Activated T-cell treated with anti-CD3 and anti-CD28 coated beads for 4 hours (primary cell): ENCODE data around the gene GALNT2.

Experiments
- DNase-seq: peaks from one replicate; pipeline ENCODE4 v3.0.0-alpha.2; 2020

Gene GALNT2

DNA sequence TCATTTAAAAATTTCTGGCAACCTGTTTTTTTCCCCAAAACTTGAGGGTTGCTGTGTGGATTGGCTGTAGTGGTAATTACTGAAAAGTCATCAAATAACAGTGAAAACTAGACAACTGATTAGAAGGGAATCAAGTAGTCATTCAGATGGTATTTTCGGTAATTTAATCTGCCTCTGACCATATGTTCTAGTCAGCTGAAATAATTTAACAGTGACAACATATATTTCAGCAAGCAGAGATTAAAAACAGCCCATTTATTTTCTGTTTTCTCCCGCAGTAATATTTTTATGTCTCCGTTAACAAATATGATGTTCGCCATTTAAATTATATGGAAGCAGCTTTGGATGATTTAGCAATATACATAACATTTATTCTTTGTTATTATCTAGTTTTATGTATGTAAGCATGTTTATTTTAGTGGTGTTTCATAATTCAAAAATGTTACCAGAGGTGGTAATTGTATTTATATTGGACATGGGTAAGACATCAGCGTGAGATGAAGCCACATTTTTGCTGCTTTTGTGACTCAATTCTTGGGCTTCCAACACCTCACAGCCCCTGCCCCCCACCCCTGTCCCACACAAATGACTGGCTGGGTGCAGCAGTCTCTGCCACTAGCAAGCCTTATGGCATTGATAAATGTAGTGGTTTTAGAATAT is 104.4 kb downstream of the GALNT2 start:
- no peak for DNase-seq

DNA sequence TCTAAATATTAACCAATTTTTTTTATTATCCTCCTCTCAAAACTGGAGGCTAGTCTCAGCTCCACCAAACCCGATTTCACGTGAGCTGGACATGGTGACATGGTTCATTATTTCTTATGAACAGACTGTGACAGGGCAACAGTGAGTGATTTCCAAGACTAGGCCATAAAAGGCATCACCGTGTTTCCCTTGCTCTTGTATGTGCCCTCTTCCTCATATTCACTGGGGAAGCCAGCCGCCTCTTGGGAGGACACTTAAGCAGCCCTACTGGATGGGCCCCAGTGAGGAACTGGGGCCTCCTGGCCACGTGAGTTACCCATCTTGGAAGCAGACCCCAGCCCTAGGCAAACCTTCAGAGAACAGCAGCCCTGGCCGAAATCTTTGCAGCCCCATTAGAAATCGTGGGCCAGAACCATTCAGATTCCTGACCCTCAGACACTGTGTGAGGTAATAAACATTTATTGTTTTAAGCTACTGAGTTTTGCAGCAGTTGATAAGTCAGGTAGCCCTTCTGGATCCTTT is 105.0 kb downstream of the GALNT2 start:
- no peak for DNase-seq

DNA sequence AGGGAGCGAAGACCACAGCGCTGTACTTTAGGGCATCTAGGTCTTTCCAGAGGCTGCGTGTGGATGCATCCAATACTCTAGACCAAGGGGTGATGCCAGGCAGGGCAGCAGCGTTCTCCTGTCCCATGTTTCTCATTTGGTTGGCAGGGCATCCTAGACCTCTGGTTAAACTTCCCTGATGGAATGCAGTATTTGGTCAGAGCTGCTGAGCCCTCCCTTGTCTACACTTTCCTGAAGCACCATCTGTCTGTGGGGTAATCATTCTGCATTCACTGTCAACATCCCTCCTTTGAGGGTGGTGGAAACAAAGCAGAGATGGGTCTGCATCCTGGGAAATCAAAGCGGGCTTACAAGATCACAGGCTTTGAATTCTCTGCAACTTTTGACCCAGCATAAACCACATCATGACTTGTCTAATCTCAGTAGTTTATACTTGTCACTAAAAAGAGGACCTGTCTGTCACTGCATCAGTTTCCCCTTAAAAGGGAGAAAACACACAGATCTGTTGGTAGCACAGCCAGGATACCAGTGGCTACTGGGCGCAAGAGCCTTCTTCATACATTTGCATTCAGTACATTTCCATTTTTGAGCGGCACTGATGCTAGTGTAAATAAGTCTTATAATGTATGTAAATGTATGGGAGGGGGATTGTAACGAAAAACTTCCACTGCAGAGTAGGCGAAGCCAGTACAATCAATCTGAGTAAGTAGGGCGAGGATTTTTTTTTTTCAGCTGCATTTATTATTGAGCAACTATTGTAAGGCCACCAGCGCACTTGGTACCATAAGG is 106.3 kb downstream of the GALNT2 start:
- DNase-seq: no peak

DNA sequence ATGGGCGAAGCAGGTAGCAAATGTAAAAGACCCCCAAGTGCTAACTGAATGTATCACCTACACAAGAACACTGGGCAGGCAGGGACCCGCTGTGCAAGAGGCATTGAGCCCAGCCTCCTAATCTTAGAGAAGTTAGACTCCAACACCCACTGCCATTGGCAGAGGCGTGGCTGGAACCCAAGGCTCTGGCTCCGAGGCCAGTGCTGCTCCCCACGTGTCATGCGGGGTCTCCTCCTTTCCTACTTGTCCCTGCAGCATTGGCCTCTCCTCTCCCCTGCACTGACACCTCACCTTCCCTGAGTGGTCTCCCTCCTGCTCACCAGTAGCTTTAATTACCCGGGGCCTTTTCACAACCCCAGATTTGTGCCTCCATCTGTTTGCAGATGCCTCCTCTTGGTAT is 107.0 kb downstream of the GALNT2 start:
- no peak for DNase-seq

DNA sequence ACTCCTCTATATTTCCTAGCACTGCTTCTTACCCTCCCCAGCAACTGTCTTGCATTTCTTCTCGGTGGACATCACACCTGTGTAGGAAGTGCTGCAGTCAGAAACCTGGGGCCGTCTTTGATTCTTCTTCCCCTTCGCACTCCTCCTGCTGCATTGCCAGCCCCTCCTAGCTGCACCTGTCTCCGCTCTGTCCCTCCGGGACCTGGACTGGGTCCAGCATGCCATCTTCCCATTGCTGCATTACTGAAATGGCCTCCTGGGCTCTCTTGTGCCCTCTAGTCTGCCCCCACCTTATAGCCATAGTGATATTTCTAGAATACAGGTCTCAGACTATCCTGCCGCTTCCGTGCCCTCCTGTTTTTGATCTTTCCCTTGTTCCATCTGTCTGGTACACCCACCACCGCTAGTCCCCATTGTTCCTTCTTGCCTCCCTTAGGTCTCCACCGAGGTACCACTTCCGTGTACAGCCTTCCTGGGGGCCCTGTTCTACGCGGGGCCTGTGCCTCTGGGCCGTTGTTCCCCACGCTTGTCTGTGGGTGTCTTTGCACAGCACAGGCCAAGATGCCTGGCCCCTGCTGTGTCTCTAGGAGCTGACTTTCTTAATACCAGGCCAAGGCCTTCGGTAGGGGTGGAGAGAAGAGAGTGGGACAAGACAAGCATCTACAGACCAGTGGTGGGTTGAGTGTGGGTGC is 107.6 kb downstream of the GALNT2 start:
- DNase-seq: no peak

DNA sequence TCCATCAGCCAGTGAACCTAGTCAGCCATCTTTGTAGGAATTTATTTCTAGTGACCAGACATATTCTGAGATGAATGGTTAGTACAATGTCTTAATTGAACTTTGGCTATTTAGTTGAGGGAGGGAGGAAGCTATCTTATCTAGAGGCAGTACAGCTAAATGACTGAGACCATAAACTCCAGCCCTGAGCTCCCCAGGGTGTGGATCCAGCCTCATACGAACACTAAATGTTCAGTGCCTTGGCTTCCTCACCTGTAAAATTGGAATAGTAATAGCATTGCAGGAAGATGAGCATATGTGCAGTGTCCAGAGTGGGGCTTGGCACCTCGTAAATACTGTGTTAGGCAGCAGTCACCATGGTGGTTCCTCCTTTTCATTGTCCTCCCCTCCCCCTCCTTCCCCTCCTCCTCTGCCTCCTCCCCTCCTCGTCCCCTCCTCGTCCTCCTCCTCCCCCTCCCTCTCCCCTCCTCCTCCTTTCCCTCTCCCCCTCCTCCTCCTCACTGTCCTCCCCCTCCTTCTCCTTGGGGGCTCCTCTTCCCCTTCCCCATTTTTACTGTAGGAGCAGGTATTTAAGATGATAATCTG is 108.2 kb downstream of the GALNT2 start:
- no peak for DNase-seq

DNA sequence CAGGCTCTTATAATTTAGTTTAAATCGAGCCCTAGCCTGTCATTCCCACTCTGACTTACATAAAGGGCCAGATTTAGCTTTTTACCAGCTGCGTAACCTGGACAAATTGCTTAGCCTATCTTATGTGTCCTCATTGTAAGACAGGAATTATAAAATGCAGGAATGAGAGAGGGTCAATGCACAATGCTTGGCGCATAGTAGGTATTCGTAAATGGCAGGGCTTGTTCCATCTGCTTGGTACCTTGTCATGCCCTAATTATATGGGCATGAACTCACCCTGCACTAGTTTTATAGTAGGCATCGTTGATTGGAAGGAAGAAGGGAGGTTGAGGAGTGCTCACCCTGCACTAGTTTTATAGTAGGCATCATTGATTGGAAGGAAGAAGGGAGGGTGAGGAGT is 108.8 kb downstream of the GALNT2 start:
- no peak for DNase-seq

DNA sequence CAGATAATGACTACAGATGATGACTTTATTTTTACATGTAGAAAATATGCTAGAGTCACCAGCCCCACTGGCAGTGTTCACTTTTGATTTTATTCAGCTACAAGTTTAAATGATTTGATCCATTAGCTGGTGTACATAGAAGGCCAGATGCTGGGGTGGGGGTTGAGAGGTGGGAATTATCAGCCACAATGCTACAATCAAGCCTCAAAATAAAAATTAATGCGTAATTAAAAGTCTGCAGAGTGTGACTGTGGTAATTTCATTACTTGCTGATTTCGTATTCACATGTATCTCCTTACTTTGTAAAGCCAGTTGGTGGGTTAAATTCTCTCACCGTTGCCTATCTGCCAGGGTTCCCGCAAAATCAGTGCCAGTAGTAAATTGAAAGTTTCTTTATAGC is 109.3 kb downstream of the GALNT2 start:
- no peak for DNase-seq

DNA sequence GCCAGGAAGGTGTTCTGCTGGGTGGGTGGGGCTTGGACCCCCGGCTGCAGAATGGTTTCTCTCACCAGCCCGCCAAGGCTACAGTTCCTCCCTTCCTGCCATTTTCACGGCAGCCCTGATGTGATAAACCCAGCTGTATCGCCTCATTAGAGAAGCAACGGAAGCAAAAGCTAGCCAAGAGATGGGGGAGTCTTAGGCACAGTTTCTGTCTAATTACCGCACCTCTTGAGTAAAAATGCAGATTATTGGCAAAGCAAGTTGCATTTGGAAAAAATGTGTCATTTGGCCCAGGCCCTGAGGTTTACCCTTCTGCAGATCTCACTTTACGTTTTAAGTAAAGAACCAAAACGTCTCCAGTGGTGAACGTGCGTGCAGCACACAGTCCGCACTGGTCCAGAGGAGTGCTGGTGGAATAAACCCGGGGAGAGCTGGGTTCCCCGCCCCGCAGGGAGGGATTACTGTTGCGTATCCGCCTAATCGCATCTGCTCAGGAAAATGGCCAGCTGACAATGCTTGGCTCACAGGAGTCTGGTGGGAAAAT is 109.9 kb downstream of the GALNT2 start:
- no peak for DNase-seq

DNA sequence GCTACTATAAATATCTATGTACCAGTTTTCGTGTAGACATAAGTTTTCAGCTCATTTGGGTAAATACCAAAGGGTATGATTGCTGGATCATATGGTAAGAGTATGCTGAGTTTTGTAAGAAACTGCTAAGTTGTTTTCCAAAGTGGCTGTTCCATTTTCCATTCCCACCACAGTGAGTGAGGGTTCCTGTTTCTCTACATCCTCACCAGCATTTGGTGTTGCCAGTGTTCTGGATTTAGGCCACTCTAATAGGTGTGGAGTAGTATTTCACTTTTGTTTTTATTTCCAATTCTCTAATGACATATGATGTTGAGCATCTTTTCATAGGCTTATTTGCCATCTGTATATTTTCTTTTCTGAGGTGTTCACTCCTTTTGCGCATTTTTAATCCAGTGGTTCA is 112.2 kb downstream of the GALNT2 start:
- no peak for DNase-seq

DNA sequence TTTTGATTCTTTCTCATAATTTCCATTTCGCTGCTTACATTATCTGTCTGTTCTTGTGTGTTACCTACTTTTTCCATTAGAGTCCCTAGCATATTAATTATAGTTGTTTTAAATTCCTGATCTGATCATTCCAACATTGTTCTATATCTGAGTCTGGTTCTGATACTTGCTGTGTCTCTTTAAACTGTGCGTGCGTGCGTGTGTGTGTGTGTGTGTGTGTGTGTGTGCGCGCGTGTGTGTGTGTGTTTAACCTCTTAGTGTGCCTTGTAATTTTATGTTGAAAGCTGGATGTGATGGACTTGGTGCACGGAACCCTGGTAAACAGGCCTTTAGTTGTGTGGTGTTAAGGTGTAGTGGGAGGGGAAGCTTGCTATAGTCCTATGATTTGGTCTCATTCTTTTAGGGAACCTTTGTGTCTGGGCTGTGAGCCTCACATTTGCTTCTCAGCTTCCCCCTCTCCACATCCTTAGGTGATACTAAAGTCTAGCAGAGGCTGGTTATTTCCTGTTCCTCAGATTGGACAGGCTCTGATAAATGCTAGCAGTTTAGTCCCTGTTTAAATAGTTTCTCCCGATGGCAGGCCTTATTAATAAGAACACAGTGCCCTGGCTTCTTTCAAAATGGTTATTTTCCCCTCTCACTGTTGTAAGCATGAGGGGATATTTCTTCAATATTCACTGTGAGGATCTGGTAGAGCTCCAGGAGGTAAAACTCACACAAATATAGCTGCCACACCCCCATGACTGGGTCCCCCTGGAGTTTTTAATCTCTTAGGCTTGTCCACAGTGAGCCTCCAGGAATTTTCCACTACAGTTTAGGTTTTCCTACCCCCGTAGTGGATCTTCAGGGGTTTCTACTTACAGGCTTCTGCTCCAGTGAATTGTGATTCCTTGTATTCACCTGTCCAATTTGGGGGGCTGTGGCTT is 118.3 kb downstream of the GALNT2 start:
- no peak for DNase-seq

DNA sequence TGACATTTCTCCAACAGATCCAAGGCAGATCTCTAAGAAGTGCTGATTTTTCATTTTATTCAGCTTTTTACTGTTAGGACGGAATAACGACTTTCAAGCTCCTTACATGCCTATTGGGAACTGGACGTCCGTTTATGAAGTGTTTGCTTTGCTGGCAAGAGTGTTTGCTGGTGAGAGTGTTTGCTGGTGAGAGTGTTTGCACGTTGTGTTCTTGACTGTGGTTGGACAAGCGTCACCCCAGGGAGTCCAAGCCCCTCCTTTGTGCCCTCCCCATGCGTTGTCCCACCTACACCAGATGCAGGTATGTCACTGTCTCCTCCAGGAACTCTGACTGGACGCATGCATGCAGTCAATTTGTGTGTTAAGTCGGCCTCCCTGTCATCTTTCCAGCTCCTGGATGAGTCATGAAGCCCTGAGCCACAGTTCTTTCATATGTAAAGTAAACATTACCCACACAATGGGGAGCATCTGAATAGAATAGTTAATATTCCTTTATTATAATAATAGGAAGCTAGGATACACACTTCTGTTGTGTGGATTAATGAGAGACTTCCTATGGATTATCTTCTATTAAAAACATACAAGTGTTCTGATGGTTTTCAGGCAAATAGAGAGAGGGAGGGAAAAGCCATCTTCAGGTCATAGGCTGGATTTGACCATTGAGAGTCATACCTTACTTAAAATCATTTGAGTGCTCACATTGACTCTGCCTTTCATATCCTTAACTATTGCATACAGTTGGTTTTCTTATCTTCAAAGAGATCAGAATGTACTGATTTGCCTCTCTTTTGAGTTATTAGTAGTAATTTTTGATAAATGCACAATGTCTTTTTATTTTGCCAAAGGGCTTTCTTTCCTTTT is 119.2 kb downstream of the GALNT2 start:
- DNase-seq: no peak

DNA sequence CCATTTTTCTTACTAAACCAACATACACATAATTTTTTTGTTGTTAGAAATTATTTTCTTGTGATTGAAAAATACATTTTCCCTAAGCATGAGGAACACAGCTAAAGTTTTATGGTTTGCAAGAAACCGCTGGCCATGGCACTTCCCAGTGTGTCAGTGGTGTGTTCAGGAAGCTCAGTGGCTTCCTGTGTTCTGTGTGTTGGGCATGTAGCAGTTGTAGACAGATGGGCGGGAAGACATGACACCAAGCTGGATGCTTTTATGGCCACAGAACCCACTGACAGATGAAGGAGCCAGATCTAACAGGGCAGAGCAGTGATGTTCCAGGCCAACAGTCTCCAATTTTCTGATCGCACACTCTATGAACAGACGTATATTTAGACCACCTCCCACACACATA is 119.8 kb downstream of the GALNT2 start:
- DNase-seq: no peak

DNA sequence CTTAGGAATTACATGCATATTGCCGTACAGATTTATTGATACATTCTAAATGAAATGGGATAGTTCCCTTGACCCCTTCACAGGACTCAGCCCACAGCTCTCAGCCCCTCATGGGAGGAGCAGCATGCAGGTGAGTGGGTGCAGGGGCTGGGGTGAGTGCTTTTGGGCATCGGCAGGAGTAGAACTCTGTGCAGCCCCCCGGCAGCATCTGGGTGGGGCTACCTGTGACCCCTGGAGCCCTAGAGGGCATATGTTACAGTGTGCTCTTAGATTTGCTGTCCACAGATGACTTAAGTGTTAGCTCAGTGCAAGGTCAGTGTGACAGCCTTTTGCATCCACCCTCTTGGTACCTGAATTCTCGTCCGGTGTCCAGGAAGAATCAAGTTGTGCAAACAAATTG is 120.3 kb downstream of the GALNT2 start:
- DNase-seq: no peak

DNA sequence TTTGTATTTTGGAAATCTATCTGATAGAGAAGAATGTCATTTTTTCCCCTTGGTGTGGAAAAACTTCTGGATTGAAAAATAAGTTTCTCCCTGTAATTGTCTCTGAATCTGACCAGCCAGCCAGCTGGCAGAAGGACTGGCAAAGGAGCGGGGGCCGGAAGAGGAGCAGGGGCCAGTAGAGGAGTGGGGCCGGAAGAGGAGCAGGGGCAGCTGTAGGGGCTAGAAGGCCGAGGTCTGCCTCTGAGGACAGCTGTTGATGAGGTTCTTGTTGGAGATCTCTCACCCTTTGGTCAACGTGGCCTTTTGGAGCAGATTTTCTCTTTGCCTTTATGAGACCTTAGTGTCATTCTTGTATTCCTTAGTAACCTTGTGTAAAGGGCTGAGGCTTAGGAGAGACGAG is 121.8 kb downstream of the GALNT2 start:
- no peak for DNase-seq

DNA sequence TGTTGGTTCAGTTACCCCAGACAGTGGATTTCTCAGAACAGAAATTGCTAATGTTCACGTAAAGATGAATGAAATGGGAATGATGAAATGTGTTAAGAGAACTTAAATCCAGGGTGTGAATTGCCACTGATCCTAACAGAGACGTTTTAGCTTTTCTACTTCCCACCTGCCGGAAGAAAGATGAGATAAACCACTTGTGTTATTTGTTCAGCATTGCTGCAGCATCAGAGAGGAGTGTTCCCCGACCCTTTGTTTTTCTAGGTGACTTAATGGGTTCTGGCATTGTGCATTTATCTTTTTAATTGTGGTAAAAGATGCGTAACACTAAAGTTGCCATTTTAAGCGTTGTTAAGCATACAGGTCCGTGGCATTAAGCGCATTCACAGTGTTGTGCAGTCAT is 122.3 kb downstream of the GALNT2 start:
- no peak for DNase-seq

DNA sequence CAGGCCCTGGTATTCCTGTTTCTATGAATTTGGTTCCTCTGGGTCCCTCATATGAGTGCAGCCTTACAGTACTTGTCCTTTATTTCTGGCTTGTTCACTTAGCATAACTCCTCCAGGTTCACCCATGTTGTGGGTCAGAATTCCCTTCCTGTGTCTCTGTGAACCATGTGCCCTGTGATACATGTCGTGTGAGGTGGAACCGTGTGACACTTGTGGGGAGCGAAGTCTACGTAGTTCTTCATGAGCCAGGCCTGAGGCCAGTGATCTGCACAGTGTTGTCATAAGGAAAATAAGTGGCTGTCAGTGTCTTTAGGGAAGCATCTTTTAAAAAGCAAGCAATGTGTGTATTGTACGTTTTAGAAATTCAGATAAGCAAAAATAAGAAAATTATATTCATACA is 122.8 kb downstream of the GALNT2 start:
- DNase-seq: no peak

DNA sequence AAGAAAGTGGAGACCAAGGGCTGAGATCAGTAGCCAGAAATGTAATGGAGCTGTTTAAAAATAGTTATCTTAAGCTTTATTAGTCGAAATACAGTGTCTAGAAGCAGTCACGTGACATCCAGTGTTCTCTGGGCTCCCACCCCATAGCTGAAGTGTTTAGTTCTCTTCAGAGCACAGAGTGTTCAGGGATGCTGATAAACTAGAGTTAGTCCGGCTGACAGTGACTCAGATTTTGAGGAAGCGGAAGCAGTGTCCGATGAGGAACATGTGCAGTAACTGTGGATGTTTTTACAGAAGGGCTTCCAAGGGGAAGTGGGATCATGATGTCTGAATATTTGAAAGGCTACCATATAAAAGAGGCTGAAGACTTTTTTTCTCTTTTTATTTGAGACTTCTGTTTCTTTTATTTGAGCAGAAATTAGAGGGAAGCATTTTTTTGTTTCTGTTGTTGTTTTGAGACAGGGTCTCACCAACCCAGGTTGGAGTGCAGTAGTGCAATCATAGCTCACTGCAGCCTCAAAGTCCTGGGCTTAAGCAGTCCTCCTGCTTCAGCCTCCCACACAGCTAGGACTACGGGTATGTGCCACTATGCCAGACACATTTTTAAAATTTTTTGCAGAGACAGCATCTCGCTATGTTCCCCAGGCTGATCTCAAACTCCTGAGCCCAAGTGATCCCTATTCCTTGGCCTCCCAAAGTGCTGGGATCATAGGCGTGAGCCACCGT is 124.2 kb downstream of the GALNT2 start:
- no peak for DNase-seq

DNA sequence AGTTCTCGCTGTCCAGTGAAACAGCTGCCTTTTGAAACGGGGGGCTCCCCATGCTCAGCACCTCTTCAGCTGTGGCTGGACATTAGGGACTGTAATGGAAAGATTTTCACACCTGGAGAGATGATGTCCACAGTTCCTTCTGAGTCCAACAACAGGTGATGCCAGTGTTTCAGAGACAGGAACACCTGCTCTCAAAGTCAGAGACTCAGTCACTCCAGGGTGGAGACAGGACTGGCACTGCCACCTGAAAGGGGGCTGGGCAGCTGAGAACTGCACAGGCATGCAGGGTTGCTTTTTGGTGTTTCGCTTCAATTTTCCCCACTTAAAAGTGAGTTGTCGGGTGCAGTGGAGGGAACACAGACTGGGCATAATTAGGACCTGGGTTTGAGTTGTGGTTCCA is 124.8 kb downstream of the GALNT2 start:
- no peak for DNase-seq

DNA sequence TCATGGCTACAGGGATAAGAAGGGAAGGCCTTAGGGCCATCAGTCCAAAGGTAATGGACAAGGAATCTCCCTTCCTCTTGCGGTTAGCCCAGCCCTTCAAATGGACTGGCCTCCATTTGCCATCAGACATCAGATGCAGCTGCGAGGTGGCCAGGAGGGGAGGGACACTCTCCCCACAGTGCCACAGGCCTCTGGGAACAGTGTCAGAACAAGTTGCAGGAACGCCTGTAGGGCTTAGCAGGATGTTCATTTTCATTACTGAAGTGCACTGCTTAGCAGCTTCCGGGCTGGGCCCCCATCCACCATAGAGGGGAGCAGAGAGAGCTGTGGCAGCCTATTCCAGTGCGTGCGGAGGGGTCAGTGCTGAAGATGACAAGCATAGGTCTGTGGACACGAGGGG is 127.5 kb downstream of the GALNT2 start:
- DNase-seq: no peak
